ENCODE results near the gene UBE2H.
"Not testable (repeated sequence)": the region's sequence is repeated elsewhere in the genome, so short reads cannot be mapped to it uniquely, and the experiment has no call there.

Gene UBE2H

DNA sequence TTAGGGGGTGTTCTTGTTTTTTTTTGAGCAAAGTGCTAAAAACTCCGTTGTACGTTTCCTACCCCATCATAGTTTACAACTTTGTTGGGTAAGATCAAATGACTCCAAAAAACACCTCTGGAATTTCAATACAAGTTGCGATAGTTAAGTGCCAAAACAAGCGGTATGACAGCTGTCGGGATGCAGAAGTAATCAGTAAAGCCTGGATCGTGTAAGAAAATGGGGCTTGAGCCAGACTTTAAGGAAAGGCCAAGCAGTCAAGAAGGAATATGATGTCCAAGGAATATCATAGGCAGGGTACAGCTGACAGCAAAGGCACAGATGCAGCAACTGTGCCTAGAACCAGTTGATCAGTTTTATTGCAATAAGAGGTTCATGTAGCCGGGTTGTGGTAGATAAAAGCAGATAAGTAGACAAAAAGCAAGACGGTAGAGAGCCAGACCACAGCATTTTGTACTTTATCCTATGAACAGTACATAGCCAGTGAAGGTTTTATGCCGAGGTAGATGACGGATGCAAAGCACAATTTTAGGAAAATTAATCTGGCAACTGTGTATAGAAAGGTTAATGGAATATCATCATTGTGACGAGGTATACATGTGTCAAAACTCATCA is 45.5 kb downstream of the UBE2H start:
- DNase-seq = no peak

DNA sequence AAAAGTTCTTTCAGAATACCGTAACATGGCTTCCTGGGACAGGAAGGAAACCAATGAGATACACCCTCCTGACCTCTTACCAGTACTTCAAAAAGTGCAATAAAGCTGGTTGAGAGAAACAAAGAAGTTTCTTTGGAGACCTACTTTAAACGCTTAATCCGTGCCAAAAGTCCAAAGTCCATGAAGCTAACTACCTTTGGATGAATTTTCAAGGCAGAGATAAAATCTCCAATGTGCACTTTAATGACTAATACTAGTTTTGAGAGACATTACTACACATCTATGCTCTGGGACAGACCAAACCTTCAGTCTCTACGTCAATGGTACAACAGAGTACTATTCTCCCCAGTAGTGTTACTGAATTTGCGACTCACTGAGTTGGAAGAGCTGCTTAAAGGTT is 46.1 kb downstream of the UBE2H start:
- DNase-seq = no peak

DNA sequence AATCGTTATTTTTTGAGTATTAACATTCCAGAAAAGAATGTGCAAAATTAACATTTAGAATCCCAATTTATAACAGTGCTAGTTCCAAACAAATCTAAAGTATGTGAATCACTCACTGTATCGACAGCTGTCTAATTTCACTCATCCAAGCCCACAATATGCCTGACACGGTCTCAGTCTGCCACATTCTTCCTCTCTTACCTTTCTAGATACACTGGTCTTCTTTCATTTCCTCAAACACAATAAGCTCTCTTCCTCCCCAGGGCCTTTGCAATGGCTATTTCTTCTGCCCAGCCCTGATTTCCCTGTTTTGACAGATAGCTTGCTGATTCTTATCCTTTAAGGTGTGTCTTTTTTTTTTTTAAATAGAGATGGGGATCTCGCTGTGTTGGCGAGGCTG is 48.8 kb downstream of the UBE2H start:
- no peak for DNase-seq

DNA sequence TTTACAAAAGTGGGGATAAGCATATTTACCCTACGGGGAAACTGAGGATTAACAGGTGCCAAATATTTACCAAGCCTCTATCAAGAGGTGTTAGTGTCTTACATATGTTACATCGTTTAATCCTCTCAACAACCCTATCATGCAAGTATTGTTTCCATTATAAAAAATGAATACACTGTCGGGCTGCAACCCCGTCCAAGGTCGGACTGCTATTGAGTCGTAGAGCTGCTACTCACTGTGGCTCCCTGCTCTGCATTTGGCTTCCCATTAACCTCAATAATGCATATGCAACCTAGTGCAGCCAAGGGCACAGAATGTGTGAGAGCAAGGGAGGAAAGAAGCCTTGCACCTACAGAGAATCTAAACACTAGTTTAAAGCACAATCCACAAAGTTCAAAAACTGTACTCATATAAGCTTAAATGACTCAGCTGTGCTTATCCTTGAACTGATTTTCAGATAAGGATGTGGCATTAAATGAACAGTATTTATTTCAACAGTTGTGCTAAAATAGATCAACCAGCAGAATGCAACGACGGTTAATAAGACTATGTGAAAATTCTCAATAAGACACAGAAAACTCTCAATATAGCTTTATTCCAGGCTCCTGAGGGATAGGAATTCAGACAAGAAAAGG is 49.9 kb downstream of the UBE2H start:
- no peak for DNase-seq

DNA sequence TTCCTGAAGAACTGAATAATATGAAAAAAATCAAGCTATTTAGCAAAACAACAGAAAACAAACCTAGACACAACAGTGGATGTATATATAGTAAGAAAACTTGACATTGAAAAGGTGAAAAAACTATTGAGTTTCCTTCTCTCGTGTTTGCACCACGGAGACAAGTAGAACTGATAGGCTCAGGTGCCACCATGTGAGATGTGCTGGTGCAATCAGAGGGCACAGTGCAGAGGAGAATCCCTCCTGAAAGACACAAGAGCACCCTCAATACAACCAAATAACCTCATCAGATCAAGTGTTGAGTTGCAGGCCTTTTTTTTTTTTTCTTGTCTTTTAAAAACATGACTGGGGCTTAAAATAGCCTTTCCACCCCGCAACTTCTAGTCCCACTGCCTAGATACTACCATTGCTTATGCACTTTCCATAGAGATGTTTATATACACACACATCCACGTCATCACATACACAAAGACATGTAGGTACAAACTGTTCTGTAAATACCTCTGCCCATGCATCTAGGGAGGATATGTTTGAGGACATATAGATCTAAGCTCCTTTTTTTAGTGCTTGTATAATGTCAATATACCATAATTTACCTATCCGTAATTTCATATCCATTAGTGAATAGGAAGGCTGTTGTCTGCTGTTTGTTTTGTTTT is 54.1 kb downstream of the UBE2H start:
- no peak for DNase-seq

DNA sequence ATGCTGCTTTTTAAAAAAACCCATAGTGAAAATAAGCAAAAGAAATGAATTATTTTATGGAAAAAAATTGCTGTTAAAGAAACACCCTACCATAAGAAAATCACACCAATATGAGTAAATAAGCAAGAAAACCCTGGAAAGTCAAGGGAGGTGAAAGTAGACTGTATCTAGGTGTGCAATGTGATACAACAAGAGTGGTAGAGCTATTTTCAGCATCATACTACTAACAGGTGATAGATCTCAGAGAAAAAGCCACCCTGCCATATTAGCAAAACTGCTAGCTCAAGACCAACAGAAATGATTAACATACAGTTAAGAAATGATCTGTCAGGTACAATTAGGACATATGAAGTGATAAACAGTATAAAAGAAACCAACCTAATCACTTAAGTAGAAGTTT is 54.8 kb downstream of the UBE2H start:
- no peak for DNase-seq

DNA sequence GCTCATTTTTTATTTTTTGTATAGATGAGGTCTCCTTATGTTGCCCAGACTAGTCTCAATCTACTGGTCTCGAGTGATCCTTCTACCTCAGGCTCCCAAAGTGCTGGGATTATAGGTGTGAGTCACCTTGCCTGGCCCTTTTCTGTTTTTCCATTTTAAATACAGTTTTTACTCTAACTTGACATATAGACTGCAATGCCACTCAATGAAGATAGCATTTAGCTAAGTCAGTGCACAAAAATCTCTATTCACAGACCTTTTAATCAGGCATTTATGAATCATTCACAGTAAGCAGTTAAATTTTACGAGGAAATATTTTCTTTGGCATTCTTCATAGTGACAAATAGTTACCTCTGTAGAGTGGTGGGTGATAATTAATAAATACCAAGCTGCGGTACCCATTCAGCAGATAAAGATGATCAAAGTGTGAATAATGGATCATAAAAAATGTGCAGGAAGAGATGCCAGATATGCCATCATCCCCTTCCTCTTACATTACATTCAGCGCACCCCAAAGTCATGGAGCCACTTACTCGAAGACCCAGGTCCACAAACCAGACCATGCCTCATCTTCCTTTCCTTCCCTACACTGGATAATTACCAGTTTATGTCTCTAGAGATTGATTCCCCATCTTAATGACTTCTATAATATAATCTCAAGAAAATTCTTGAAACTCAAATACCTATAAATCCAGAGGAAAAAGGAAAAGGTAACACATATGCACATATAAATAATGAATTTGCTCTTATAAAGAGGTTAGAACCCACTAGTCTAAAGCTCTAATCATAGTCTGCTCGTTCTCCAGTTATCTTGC is 56.0 kb downstream of the UBE2H start:
- no peak for DNase-seq

DNA sequence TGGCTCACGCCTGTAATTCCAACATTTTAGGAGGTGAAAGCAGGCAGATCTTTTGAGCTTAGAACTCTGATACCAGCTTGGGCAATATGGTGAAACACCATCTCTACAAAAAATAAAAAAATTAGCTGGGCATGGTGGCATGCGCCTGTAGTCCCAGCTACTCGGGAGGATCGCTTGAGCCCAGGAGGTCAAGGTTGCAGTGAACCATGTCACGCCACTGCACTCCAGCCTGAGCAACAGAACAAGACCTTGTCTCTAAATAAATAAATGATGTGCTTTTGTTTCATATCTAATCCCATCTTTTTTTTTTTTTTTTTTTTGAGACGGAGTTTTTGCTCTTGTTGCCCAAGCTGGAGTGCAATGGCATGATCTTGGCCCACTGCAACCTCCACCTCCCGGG is 58.6 kb downstream of the UBE2H start:
- DNase-seq = not testable (repeated sequence)

DNA sequence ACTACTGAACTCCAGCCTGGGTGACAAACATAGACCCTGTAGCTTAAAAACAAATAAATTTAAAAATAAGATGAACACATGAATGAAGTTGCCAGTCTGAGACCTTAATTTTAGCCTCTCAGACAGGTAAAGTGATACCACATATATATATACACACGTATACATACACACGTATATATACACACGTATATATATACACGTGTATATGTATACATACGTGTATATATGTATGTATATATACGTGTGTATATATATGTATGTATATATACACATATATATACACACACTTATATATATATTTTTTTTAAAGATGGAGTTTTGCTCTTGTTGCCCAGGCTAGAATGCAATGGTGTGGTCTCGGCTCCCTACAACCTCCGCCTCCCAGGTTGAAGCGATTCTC is 62.7 kb downstream of the UBE2H start:
- DNase-seq = no peak

DNA sequence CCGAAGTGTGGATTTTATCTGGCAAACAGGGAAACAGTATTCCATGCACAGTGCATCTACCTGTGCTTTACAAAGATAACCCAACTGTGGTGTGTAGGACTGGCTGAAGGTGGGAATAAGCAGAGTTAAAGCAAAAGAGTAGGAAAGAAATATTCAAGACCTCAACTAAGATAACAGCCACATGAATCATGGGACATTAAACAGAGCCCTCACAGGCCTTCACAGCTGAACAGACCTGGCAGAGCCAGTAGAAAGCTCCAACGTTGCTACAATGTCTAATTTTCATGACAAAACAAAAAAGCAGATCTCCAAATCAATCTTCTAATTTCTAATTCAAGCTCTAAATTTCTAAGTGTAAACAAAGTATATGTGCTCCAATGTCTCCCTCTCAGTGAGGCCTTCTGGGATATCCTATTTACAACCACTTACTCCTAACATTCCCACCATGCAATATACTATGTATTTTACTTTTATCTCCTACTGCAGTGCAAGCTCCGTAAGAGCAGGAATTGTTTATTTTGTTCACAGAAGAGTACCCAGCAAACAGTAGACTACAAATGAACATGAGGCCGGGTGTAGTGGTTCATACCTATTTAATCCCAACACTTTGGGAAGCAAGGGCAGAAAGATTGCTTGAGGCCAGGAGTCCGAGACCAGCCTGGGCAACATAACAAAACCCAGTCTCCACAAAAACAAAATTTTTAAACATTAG is 63.5 kb downstream of the UBE2H start:
- DNase-seq = no peak

DNA sequence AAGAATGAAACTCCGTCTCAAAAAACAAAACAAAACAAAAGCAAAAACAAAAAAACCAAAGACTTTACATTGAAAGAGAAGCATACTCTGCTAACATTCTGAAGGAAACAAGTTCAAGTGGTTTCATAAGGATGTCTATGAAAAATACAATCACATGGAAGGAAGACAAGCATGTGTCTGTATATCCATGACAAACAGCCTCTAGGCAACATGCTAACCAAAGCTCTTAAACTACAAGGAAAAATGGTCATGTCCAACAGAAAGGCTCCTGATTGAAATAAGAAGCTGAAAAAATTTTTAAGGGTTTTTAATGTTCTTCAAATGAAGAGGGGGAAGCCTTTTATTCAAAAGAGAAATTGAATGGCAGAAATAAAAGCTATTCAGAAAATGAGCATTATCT is 64.9 kb downstream of the UBE2H start:
- no peak for DNase-seq

DNA sequence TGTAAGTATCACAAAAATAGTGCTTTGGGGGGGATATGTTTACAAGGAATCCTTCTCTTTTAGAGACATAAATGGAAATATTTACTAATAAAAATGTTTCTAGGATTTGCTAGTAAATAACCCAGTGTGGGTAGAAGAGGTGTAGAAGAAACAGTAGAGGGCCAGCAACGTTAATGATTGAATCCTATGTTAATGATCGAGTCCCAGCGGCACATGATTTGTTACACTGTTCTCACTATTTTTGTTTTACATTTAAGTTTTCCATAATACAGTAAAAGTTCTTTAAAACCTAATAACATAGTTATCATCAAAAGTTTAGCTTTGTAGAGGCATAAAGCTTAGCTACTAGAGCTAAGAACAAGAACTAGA is 66.0 kb downstream of the UBE2H start:
- no peak for DNase-seq

DNA sequence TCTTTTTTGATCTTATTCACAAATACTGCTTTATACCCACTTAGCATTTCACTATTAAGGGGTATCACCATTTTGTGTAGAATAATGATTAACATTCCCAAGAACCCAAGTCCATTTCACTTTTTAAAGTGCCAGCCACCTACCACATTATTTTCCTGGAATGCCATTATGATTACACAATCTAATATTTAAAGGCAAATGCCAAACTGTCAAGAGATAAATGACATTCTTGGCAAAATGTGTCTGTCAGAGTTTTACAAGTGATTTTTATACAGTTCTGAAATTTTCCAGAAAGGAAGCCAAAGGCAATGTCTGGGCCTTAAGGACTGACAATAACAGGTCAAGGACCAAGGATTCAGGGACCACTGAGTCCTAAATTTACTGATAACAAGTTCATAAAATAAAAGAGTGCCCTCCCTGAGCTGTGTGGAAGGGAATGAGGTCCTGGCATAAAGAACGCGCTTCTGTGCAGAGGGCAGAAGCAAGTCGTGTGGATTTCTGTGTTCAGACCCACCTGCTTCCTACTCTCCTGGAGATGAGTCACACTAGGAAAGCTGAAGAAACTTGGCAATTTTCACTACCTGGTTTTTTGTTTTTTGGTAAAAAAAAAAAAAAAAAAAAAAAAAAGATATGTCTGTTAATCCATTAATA is 66.5 kb downstream of the UBE2H start:
- no peak for DNase-seq

DNA sequence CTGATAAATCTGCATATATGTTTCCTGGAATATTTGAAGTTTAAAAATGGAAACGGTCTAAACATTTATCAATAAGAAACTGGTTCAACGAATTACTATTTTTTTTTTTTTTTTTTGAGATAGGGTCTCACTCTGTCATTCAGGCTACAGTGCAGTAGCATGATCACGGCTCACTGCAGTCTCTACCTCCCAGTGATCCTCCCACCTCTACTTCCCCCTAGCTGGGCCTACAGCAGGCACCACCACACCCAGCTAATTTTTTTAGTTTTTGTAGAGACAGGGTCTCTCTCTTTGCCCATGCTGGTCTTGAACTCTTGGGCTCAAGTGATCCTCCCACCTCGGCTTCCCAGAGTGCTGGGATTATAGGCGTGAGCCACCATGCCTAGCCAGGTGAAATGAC is 68.3 kb downstream of the UBE2H start:
- no peak for DNase-seq

DNA sequence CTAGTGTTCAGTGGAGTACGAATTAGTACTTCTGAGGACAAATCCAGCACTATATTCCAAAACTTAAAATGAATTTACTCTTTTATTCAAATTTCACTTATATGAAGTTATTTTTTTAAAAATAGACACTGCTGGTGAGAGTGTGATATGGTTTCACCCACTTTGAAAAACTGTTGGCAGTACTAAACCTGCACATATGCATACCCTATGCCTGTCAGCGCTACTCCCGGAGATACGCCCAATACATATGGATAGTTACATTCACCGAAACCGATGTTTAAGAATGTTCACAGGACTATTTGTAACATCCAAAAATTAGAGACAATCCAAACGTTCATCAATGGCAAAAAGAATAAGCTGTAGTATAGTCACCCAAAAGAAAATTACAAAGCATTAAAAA is 69.6 kb downstream of the UBE2H start:
- no peak for DNase-seq

DNA sequence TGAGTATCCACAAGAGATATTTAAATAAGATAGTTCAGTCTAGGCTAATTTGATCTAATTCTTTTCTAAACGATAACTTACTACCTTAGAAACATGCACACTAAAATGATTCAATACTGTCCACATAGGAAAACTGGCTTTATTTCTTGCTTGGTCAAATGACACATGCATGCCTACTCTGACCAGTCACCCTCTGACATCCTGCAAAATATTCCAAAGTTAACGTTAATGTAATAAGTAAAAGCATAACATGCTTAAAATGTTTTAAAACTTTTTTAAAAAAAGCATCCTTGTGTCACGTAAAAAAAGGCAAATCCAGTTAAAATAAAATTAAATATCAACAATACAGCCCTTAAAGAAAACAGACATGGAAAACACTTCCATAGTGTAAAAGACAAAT is 70.2 kb downstream of the UBE2H start:
- no peak for DNase-seq

DNA sequence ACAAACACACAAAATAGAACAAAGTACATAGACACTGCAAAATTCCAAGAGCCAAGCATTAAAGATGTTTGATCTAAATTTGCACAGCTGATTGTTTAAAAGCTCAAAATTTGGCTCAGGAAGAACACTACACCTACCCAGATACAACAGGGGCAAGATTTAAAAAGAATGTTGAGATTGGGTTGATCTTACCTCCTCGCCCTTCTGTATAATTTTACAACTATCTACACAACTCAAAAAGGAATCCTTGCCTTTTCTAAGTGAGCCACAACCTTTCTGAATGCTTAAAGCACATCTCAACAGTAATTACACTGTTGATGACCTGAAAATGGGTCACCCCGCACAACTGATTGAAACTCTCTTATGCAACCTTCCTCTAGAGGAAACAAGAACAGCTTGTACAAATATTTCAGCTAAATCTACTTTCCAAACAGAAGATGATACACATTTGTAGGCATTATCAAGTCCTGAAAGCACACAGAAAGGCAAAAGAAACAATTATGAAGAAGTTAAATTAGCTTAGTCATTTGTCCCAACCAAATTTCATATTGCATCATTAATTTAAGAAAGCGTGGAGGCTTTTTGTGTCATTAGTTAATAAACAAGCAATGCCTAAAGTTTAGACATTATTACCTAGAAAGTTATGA is 75.5 kb downstream of the UBE2H start:
- no peak for DNase-seq

DNA sequence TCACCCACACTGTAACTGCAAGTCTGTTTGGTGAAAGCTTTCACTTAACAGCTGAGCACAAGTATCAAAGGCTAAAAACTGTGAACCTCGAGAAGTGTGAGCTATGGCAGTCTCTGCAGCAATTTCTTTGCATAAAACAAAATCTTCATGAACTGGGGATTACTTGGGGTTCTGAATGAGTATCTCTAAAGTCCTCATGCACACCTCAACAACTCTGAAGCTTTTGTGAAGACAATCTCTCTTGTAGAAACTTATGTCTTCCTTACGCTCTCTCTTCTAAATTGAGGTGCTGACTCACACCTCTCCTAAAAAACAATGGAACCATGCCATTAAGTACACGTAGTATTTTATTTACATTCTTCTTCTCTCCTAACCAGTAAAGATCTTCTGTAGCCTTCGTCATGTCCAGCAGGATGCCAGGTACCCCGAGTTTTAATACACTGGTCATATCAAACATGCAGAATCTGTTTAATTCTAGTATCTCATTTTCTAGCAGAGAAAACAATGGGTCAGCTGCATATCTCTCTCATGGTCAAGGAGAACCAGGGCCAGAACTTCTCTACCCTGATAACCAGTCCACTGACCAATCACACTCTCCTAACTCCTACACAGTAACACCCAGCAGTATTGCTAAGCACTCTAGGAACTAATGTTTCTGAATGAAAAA is 76.9 kb downstream of the UBE2H start:
- DNase-seq = no peak

DNA sequence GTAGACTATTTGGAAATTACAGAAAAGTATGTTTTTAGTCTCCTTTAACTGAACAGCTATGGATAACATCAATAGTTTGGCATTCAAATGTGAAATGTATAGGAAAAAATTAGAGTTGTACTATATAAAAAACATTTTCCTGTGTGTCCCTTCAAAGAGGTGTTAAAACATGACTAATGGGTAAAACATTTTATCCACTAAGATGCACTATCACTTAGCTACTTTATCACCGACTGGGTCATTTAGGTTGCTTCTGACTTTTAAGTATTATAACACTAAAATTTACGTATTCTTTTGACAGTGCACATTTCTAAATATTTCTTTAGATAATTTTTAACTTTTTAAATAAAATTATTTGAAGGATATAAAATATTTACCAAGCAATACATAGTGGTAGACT is 77.6 kb downstream of the UBE2H start:
- DNase-seq = no peak

DNA sequence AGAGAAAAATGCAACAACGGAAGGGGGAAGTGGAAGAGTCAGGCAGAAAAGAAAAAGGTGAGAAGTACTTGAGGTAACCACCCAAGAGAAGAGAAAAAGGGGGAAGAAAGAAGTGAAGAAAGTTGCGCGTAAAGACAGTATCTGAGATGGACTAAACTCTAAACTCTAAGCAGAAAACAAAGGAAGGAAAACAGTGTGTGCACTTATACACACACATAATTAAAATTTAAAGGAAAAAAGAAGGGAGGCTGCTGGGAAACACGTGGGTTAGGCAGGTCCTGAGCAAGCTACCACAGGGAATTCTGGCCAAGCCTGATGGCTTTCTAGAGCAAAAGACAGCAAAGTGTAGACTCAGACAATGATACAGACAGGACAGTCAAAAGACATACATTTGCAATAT is 78.0 kb downstream of the UBE2H start:
- DNase-seq = no peak

DNA sequence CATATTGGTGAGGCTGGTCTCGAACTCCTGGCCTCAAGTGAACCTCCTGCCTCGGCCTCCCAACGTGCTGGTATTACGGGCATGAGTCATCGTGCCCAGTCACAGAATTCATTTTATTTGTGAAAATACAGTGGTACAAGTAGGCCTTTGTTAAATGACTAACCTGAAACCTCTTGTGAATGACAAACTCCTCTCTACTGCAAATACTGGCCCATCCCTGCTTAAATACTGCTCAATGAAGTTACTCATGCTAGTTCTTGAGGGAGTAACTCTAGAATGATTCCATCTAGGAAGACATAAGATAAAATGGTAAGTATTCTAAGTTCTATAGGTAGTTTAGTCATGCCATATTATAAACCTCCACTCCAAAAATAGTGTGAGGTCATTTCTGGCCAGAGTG is 80.7 kb downstream of the UBE2H start:
- DNase-seq = no peak

DNA sequence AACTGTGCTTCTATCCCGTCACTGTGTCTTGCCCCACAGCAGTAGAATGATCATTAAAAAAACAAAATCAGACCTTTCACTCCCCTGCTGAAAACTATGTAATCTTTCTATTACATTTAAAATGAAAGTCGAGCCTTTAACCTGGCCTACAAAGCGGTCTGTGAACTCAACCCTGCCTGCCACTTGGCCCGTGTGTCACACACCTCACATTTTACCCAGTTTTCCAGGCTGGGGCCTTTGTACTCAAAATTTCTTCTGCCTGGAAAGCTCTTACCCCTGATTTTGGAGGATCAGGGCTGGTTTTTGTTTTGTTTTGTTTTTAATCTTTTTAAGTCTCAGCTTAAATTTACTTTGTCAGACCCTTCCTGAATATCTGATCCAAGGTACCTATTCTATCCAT is 82.1 kb downstream of the UBE2H start:
- no peak for DNase-seq
